ENCODE data around the gene PCED1B.

Gene PCED1B

GRCh38 chr12:47102406-47102805, 23.0 kb downstream of the PCED1B start:
- ATAC-seq, result no peak
- TF ChIP-seq RARB (CRISPR knock-in tag; IDR thresholded peaks at IDR 0.05) (no peak), ZNF8 (CRISPR knock-in tag; IDR thresholded peaks at IDR 0.05) (no peak), PATZ1 (CRISPR knock-in tag; IDR thresholded peaks at IDR 0.05; ENCODE audit: borderline replicate concordance) (no peak), OSR1 (CRISPR knock-in tag; IDR thresholded peaks at IDR 0.05) (no peak), ESRRG (CRISPR knock-in tag; IDR thresholded peaks at IDR 0.05) (no peak), TCF4 (CRISPR knock-in tag; IDR thresholded peaks at IDR 0.05; ENCODE audit: borderline replicate concordance) (no peak), ZFP3 (CRISPR knock-in tag; IDR thresholded peaks at IDR 0.05) (no peak), ISL1 (CRISPR knock-in tag; IDR thresholded peaks at IDR 0.05) (no peak), ZNF70 (CRISPR knock-in tag; IDR thresholded peaks at IDR 0.05) (no peak), TOX (CRISPR knock-in tag; IDR thresholded peaks at IDR 0.05; ENCODE audit: borderline replicate concordance) (no peak)
- TF ChIP-seq, protein P1, sequence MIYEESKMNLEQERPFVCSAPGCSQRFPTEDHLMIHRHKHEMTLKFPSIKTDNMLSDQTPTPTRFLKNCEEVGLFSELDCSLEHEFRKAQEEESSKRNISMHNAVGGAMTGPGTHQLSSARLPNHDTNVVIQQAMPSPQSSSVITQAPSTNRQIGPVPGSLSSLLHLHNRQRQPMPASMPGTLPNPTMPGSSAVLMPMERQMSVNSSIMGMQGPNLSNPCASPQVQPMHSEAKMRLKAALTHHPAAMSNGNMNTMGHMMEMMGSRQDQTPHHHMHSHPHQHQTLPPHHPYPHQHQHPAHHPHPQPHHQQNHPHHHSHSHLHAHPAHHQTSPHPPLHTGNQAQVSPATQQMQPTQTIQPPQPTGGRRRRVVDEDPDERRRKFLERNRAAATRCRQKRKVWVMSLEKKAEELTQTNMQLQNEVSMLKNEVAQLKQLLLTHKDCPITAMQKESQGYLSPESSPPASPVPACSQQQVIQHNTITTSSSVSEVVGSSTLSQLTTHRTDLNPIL (CRISPR knock-in tag; IDR thresholded peaks at IDR 0.05; ENCODE audit: low read depth), result no peak
- TF ChIP-seq, protein P2, sequence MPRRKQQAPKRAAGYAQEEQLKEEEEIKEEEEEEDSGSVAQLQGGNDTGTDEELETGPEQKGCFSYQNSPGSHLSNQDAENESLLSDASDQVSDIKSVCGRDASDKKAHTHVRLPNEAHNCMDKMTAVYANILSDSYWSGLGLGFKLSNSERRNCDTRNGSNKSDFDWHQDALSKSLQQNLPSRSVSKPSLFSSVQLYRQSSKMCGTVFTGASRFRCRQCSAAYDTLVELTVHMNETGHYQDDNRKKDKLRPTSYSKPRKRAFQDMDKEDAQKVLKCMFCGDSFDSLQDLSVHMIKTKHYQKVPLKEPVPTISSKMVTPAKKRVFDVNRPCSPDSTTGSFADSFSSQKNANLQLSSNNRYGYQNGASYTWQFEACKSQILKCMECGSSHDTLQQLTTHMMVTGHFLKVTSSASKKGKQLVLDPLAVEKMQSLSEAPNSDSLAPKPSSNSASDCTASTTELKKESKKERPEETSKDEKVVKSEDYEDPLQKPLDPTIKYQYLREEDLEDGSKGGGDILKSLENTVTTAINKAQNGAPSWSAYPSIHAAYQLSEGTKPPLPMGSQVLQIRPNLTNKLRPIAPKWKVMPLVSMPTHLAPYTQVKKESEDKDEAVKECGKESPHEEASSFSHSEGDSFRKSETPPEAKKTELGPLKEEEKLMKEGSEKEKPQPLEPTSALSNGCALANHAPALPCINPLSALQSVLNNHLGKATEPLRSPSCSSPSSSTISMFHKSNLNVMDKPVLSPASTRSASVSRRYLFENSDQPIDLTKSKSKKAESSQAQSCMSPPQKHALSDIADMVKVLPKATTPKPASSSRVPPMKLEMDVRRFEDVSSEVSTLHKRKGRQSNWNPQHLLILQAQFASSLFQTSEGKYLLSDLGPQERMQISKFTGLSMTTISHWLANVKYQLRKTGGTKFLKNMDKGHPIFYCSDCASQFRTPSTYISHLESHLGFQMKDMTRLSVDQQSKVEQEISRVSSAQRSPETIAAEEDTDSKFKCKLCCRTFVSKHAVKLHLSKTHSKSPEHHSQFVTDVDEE (CRISPR knock-in tag; IDR thresholded peaks at IDR 0.05), result no peak

GRCh38 chr12:47102845-47103651, 23.6 kb downstream of the PCED1B start:
- TF ChIP-seq ARNTL (CRISPR knock-in tag; IDR thresholded peaks at IDR 0.05; ENCODE audit: borderline replicate concordance, low read depth), result no peak
- no peak for TF ChIP-seq ZFP3 (CRISPR knock-in tag; IDR thresholded peaks at IDR 0.05)
- no peak for TF ChIP-seq POU6F1 (CRISPR knock-in tag; IDR thresholded peaks at IDR 0.05; ENCODE audit: borderline replicate concordance, low read depth)
- no peak for TF ChIP-seq TOX (CRISPR knock-in tag; IDR thresholded peaks at IDR 0.05; ENCODE audit: borderline replicate concordance)
- TF ChIP-seq ESRRG (CRISPR knock-in tag; IDR thresholded peaks at IDR 0.05), result no peak
- TF ChIP-seq PPARA (CRISPR knock-in tag; IDR thresholded peaks at IDR 0.05; ENCODE audit: borderline replicate concordance), result no peak
- no peak for TF ChIP-seq ZC3H10 (CRISPR knock-in tag; IDR thresholded peaks at IDR 0.05)
- TF ChIP-seq, protein P3, sequence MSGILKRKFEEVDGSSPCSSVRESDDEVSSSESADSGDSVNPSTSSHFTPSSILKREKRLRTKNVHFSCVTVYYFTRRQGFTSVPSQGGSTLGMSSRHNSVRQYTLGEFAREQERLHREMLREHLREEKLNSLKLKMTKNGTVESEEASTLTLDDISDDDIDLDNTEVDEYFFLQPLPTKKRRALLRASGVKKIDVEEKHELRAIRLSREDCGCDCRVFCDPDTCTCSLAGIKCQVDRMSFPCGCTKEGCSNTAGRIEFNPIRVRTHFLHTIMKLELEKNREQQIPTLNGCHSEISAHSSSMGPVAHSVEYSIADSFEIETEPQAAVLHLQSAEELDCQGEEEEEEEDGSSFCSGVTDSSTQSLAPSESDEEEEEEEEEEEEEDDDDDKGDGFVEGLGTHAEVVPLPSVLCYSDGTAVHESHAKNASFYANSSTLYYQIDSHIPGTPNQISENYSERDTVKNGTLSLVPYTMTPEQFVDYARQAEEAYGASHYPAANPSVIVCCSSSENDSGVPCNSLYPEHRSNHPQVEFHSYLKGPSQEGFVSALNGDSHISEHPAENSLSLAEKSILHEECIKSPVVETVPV (CRISPR knock-in tag; IDR thresholded peaks at IDR 0.05), result no peak
- TF ChIP-seq ZNF70 (CRISPR knock-in tag; IDR thresholded peaks at IDR 0.05), result no peak
- no peak for TF ChIP-seq RARB (CRISPR knock-in tag; IDR thresholded peaks at IDR 0.05)
- no peak for TF ChIP-seq ISL1 (CRISPR knock-in tag; IDR thresholded peaks at IDR 0.05)
- TF ChIP-seq, protein P2 (CRISPR knock-in tag; IDR thresholded peaks at IDR 0.05), result no peak
- TF ChIP-seq SNAI2 (CRISPR knock-in tag; IDR thresholded peaks at IDR 0.05), result no peak
- no peak for TF ChIP-seq BACH2 (CRISPR knock-in tag; IDR thresholded peaks at IDR 0.05; ENCODE audit: borderline replicate concordance)
- TF ChIP-seq GLIS3 (CRISPR knock-in tag; IDR thresholded peaks at IDR 0.05), result no peak
- ATAC-seq, result no peak
